Sigmoid colon (tissue), 7 donors: ENCODE results near the gene POLR3A. TPM values are rescaled to one million over a fixed set of nuclear protein-coding genes. Genes with fewer than 3 reads are reported as not detected.
A peak's percentile ranks its signal among the peaks of the same experiment; 100 is the strongest.

Experiments used
- DNase-seq: peaks from one replicate; pipeline ENCODE4 v3.0.0-alpha.2; 2019
- H3K27ac ChIP-seq, 4 donors: fragments of 200-600 bp; sonication (generic); one replicate each; pipeline ENCODE4 v1.5.1; 2016 to 2019; ENCODE audit warnings: mild to moderate bottlenecking in 1 of 4
- H3K27me3 ChIP-seq, 3 donors: fragments of 200-600 bp; sonication (generic); one replicate each; pipeline ENCODE4 v1.5.1; 2019; ENCODE audit warnings: mild to moderate bottlenecking in 1 of 3
- H3K36me3 ChIP-seq, 4 donors: fragments of 200-600 bp; sonication (generic); one replicate each; pipeline ENCODE4 v1.5.1; 2016 to 2019
- H3K4me1 ChIP-seq, 4 donors: fragments of 200-600 bp; sonication (generic); one replicate each; pipeline ENCODE4 v1.5.1; 2017 to 2019
- H3K4me3 ChIP-seq, 4 donors: fragments of 200-600 bp; sonication (generic); one replicate each; pipeline ENCODE4 v1.5.1; 2017 to 2019; ENCODE audit warnings: mild to moderate bottlenecking in 2 of 4, moderate library complexity in 1 of 4
- H3K9me3 ChIP-seq, 4 donors: fragments of 200-600 bp in 3 of 4; sonication (generic) in 3 of 4; one replicate each; pipeline versions ENCODE4 v1.5.1 to v1.6.1; 2013 to 2019
- EP300 ChIP-seq, 4 donors: sonication (generic); formaldehyde crosslinking; IDR thresholded peaks; one replicate each; pipeline ENCODE4 v1.6.1; 2017; ENCODE audit warnings: antibody characterized with exemption in 4 of 4
- POLR2A ChIP-seq, 2 donors: fragments of 450-650 bp; IDR thresholded peaks; one replicate each; pipeline ENCODE4 v1.6.1; 2016; ENCODE audit warnings: antibody characterized with exemption in 2 of 2, mild to moderate bottlenecking in 2 of 2, moderate library complexity in 2 of 2
- POLR2AphosphoS5 ChIP-seq, 4 donors: sonication (generic); formaldehyde crosslinking; IDR thresholded peaks; one replicate each; pipeline ENCODE4 v1.6.1; 2017; ENCODE audit warnings: antibody characterized with exemption in 4 of 4
- WGBS, 2 donors: extraction: QIAGEN DNeasy Blood & Tissue Kit; methylation state at CpG; one replicate each; pipeline ENCODE4 v1.1.7; 2013; 5-methylcytosine and 5-hydroxymethylcytosine counted together
- intact Hi-C: fragments of 100-400 bp; cut with DNase I; formaldehyde crosslinking; loops from one replicate; pipeline ENCODE4 v1.15.1; 2023
- polyA plus RNA-seq, 3 donors: library from polyadenylated mRNA; stranded (reverse); fragments of 200-250 nt; gene quantifications; one replicate each; pipeline ENCODE4 v1.2.3, GENCODE V29; 2013
- total RNA-seq, 4 donors: library from RNA; depleted of rRNA; stranded (reverse); fragments of >200 nt; gene quantifications; one replicate each; pipeline ENCODE4 v1.1.0, GENCODE V29; 2016
- TF ChIP-seq, protein P1 (sequence below), 4 experiments: fragments of 450-650 bp in 3 of 4; fragments of 200-600 bp in 1 of 4; IDR thresholded peaks; one replicate each; pipeline ENCODE4 v1.5.1; 2016 to 2019; ENCODE audit warnings: antibody characterized with exemption in 4 of 4, mild to moderate bottlenecking in 3 of 4, moderate library complexity in 2 of 4
- donor health status: healthy with polysubstance abuse.
- donor health status: Bipolar disorder and iron deficiency.
- donor health status: healthy.

Gene POLR3A
- total and polyA plus RNA-seq, 7 donors = 1.6 to 13.0 (median 9.6) TPM

DNA sequence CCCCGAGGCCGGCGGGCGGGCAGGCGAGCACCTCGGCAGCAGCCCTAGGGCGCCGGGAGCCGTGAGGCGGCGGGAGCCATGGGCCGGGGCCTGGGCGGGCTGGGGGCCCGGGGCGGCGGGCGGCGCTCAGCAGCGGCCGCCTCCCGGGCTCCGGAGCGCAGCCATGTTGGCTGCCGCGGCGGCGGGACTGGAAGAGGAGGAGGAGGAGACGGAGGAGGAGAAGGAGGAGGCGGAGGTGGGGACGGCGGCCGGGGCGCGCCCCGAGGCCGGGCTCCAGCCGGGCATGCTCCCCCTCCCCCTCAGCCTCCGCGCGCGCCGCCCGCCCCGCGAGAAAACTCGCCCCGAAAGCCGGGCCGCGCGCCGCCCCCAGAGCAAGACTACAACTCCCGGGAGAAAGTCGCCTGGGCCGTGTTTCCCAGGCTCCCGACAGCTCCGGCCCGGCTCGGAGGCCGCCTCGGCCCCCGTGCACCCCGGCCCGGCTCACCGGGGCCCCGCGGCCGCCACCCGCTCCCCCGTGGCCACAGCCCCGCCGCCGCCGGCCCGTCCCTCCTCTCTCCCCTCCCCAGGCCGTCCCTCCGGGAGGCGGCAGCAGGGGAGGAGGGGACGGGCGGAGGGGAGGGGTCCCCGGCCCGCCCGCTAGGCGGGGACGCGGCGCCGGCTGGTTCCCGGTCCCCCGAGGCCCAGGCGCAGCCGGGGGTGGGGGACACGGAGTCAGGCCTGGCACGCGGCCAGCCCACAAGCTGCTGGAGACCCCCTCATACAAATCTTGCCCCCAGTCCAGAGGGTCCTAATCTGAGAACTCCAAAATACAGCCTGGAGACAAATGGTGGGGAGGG lies 102.5 kb downstream of the POLR3A start, which contains the start of gene DLG5:
DLG5 (minus strand) TSS at position 190 of the 836 bp plus-strand sequence. CDS start 235 bp downstream, outside the sequence.
- peak; percentile 92 for DNase-seq
- intact Hi-C loops = loop anchor here (2.0 to 5.0 kb wide), 3 partner anchors 42 to 101 kb away; partner anchors contain the start of gene POLR3A

GRCh38 chr10:77925795-77926565 lies 103.3 kb downstream of the POLR3A start:
- WGBS, 2 donors = 1 to 2% methylated on average over 73 of the region's 73 CpGs
- Histone ChIP-seq H3K4me1 (peaks cover 0 to 56% (median 48%) of the 10 kb centered on the region in 4 donors), H3K27me3 (no peaks in the 10 kb centered on the region), H3K9me3 (no peaks in the 10 kb centered on the region), H3K27ac (peak overlapping the region; percentile 88 to 95 (median 91)), H3K4me3 (peak overlapping the region; percentile 64 to 87 (median 74)), H3K36me3 (no peaks in the 10 kb centered on the region)
- TF ChIP-seq POLR2AphosphoS5 (IDR thresholded peaks at IDR 0.05) (peak in 1 of 4 donors; percentile 23), EP300 (IDR thresholded peaks at IDR 0.05) (no peak)
- peak; percentile 86 for DNase-seq
- intact Hi-C loops = loop anchor here (2.0 to 5.0 kb wide), 4 partner anchors 43 to 101 kb away; partner anchors contain the start of gene POLR3A

More for the DNA sequence above, 102.5 kb downstream of the POLR3A start, which contains the start of gene DLG5:
- TF ChIP-seq POLR2AphosphoS5 (IDR thresholded peaks at IDR 0.05) = peak; percentile 0 to 88 (median 80)
- no peak for TF ChIP-seq EP300 (IDR thresholded peaks at IDR 0.05)
- Histone ChIP-seq H3K4me1 (peaks cover 0 to 54% (median 42%) of the 10 kb centered on the region in 4 donors), H3K4me3 (peak within 1 kb of the TSS; percentile 64 to 87 (median 74)), H3K27me3 (no peaks in the 10 kb centered on the region), H3K9me3 (no peaks in the 10 kb centered on the region), H3K36me3 (no peaks in the 10 kb centered on the region), H3K27ac (peak within 1 kb of the TSS; percentile 88 to 95 (median 91))
- 0 to 1% methylated on average over 95 of the region's 95 CpGs for WGBS, 2 donors

- WGBS, 2 donors = 12 to 22% methylated on average over 7 of the region's 7 CpGs
- TF ChIP-seq EP300 (IDR thresholded peaks at IDR 0.05) = no peak
- TF ChIP-seq, protein P1, sequence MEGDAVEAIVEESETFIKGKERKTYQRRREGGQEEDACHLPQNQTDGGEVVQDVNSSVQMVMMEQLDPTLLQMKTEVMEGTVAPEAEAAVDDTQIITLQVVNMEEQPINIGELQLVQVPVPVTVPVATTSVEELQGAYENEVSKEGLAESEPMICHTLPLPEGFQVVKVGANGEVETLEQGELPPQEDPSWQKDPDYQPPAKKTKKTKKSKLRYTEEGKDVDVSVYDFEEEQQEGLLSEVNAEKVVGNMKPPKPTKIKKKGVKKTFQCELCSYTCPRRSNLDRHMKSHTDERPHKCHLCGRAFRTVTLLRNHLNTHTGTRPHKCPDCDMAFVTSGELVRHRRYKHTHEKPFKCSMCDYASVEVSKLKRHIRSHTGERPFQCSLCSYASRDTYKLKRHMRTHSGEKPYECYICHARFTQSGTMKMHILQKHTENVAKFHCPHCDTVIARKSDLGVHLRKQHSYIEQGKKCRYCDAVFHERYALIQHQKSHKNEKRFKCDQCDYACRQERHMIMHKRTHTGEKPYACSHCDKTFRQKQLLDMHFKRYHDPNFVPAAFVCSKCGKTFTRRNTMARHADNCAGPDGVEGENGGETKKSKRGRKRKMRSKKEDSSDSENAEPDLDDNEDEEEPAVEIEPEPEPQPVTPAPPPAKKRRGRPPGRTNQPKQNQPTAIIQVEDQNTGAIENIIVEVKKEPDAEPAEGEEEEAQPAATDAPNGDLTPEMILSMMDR (IDR thresholded peaks at IDR 0.05) = no peak
- TF ChIP-seq POLR2AphosphoS5 (IDR thresholded peaks at IDR 0.05) = peak; percentile 32 to 71 (median 64)
- peak overlapping the region; percentile 88 to 95 (median 91) for H3K27ac ChIP-seq
- H3K9me3 ChIP-seq = no peaks in the 10 kb centered on the region
- intact Hi-C loops = loop anchor here (2.0 to 5.0 kb wide), 3 partner anchors 58 to 102 kb away; partner anchors contain the start of gene POLR3A
- peak overlapping the region; percentile 64 to 87 (median 74) for H3K4me3 ChIP-seq
- H3K36me3 ChIP-seq = no peaks in the 10 kb centered on the region
- DNase-seq = peak; percentile 81
- H3K4me1 ChIP-seq = peaks cover 0 to 62% (median 54%) of the 10 kb centered on the region in 4 donors
- no peaks in the 10 kb centered on the region for H3K27me3 ChIP-seq
These were observed 103.9 kb downstream of the POLR3A start for GRCh38 chr10:77925410-77925794.

GRCh38 chr10:77922566-77923179 lies 106.6 kb downstream of the POLR3A start:
- peak overlapping the region in 1 of 4 donors; percentile 19 for H3K27ac ChIP-seq
- peaks cover 0 to 76% (median 65%) of the 10 kb centered on the region in 4 donors for H3K4me1 ChIP-seq
- no peak for DNase-seq
- H3K36me3 ChIP-seq = no peaks in the 10 kb centered on the region
- no peaks in the 10 kb centered on the region for H3K9me3 ChIP-seq
- TF ChIP-seq POLR2AphosphoS5 (IDR thresholded peaks at IDR 0.05) = no peak
- TF ChIP-seq, protein P1 (IDR thresholded peaks at IDR 0.05) = no peak
- TF ChIP-seq EP300 (IDR thresholded peaks at IDR 0.05) = no peak
- no peak for TF ChIP-seq POLR2A (IDR thresholded peaks at IDR 0.05)
- H3K27me3 ChIP-seq = no peaks in the 10 kb centered on the region
- intact Hi-C loops = no loop called here
- H3K4me3 ChIP-seq = no peak overlapping the region
- 86% methylated on average over 8 of the region's 8 CpGs for WGBS, 2 donors

DNA sequence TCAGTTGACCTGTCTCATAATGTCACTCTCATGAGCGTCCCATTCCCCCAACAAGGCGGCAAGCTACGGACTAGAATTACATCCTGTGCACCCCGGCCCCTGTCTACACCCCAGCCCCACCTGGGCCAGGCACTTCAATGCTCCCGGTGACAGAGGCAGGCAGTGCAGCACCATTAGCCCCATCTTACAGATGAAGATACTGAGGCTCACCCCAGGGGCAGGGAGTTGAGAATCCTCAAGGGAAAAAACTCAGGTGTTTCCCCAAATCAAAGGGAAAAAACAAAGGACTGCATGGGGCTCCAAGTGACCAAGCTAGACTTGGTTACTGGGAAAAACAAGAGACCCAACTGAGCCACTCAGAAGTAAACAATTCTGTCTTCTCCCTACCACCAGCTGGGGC lies 107.3 kb downstream of the POLR3A start:
- no peak for DNase-seq
- H3K27me3 ChIP-seq = no peaks in the 10 kb centered on the region
- H3K9me3 ChIP-seq = no peaks in the 10 kb centered on the region
- intact Hi-C loops = no loop called here
- H3K27ac ChIP-seq = no peak overlapping the region
- 96 to 97% methylated on average over 5 of the region's 5 CpGs for WGBS, 2 donors
- no peaks in the 10 kb centered on the region for H3K36me3 ChIP-seq
- H3K4me1 ChIP-seq = peaks cover 0 to 69% (median 59%) of the 10 kb centered on the region in 4 donors
- TF ChIP-seq POLR2AphosphoS5 (IDR thresholded peaks at IDR 0.05) (no peak), EP300 (IDR thresholded peaks at IDR 0.05) (no peak), POLR2A (IDR thresholded peaks at IDR 0.05) (no peak)
- TF ChIP-seq, protein P1 (IDR thresholded peaks at IDR 0.05) = no peak
- no peak overlapping the region for H3K4me3 ChIP-seq
